Measurements from ENCODE around the gene GNB1. TPM values are rescaled to one million over a fixed set of nuclear protein-coding genes. Genes with fewer than 3 reads are reported as not detected.

Gene GNB1
- polyA plus RNA-seq, 3 donors: 41.9 to 357 (median 111) TPM

- H3K27ac ChIP-seq (ENCODE audit: low read depth in 1 of 2, low read length in 2 of 2): peak overlapping the region in 1 of 2 donors; percentile 68
- Mint-ChIP-seq H3K27ac (peak overlapping the region; percentile 40 to 82 (median 60)), H3K36me3 (peaks cover 23 to 40% of the 10 kb centered on the region in 2 donors), H3K9me3 (no peaks in the 10 kb centered on the region), H3K27me3 (ENCODE audit: low read depth in 3 of 3) (no peaks in the 10 kb centered on the region), H3K4me3 (no peak overlapping the region), H3K4me1 (peaks cover 61% of the 10 kb centered on the region)
- H3K9ac ChIP-seq (ENCODE audit: insufficient read depth, low read length, poor library complexity, severe bottlenecking): no peak overlapping the region
- H3K4me1 ChIP-seq (ENCODE audit: control insufficient read depth in 1 of 2, insufficient read depth in 2 of 2, low read length in 2 of 2): peaks cover 25 to 40% of the 10 kb centered on the region in 2 donors
- WGBS (ENCODE audit: insufficient coverage): 100% methylated on average over 1 of the region's 2 CpGs
- peaks cover 100% of the 10 kb centered on the region for H3K79me2 ChIP-seq (ENCODE audit: insufficient read depth, low read length)
- DNase-seq: no peak
- H3K9me3 ChIP-seq (replicated peaks in 1 of 2; ENCODE audit: control insufficient read depth in 1 of 2, insufficient read depth in 1 of 2, low read length in 2 of 2): no peaks in the 10 kb centered on the region
- H3K4me3 ChIP-seq (replicated peaks in 1 of 3; ENCODE audit: low read depth in 2 of 3, low read length in 3 of 3): no peak overlapping the region
- intact Hi-C loops (cut with micrococcal nuclease): no loop called here
- peaks cover 100% of the 10 kb centered on the region for H4K20me1 ChIP-seq (ENCODE audit: insufficient read depth, low read length)
- no peak for TF ChIP-seq CTCF (IDR thresholded peaks at IDR 0.05)
- H2AFZ ChIP-seq (ENCODE audit: insufficient read depth, low read depth, low read length, poor library complexity, severe bottlenecking): no peak overlapping the region
- H3K36me3 ChIP-seq (replicated peaks in 1 of 2; ENCODE audit: control insufficient read depth in 1 of 2, insufficient read depth in 2 of 2, low read length in 2 of 2): peaks cover 12 to 46% of the 10 kb centered on the region in 2 donors
- H3K4me2 ChIP-seq (replicated peaks; ENCODE audit: extremely low read depth, low read length, poor library complexity, severe bottlenecking): no peak overlapping the region
- H3K27me3 ChIP-seq (ENCODE audit: control insufficient read depth in 2 of 2, insufficient read depth in 2 of 2, low read length in 2 of 2): no peaks in the 10 kb centered on the region
Observed at GRCh38 chr1:1873186-1873585, 17.7 kb downstream of the GNB1 start.

GRCh38 chr1:1872329-1872994 lies 18.4 kb downstream of the GNB1 start:
- Histone ChIP-seq H3K9me3 (replicated peaks in 1 of 2; ENCODE audit: control insufficient read depth in 1 of 2, insufficient read depth in 1 of 2, low read length in 2 of 2) (no peaks in the 10 kb centered on the region), H3K4me3 (replicated peaks in 1 of 3; ENCODE audit: low read depth in 2 of 3, low read length in 3 of 3) (no peak overlapping the region), H3K27ac (ENCODE audit: low read depth in 1 of 2, low read length in 2 of 2) (peak overlapping the region in 1 of 2 donors; percentile 68), H3K4me1 (ENCODE audit: control insufficient read depth in 1 of 2, insufficient read depth in 2 of 2, low read length in 2 of 2) (peaks cover 25 to 40% of the 10 kb centered on the region in 2 donors), H3K9ac (ENCODE audit: insufficient read depth, low read length, poor library complexity, severe bottlenecking) (no peak overlapping the region), H3K36me3 (replicated peaks in 1 of 2; ENCODE audit: control insufficient read depth in 1 of 2, insufficient read depth in 2 of 2, low read length in 2 of 2) (peaks cover 12 to 41% of the 10 kb centered on the region in 2 donors), H4K20me1 (ENCODE audit: insufficient read depth, low read length) (peaks cover 100% of the 10 kb centered on the region), H3K79me2 (ENCODE audit: insufficient read depth, low read length) (peaks cover 100% of the 10 kb centered on the region), H3K27me3 (ENCODE audit: control insufficient read depth in 2 of 2, insufficient read depth in 2 of 2, low read length in 2 of 2) (no peaks in the 10 kb centered on the region), H2AFZ (ENCODE audit: insufficient read depth, low read depth, low read length, poor library complexity, severe bottlenecking) (no peak overlapping the region), H3K4me2 (replicated peaks; ENCODE audit: extremely low read depth, low read length, poor library complexity, severe bottlenecking) (no peak overlapping the region)
- DNase-seq: no peak
- TF ChIP-seq CTCF (IDR thresholded peaks at IDR 0.05): no peak
- intact Hi-C loops (cut with micrococcal nuclease): no loop called here
- H3K4me3 Mint-ChIP-seq: no peak overlapping the region
- H3K27ac Mint-ChIP-seq: peak overlapping the region in 6 of 7 donors; percentile 13 to 80 (median 54)
- no peaks in the 10 kb centered on the region for H3K27me3 Mint-ChIP-seq (ENCODE audit: low read depth in 3 of 3)
- 92% methylated on average over 9 of the region's 11 CpGs for WGBS (ENCODE audit: insufficient coverage)
- peaks cover 56% of the 10 kb centered on the region for H3K4me1 Mint-ChIP-seq
- no peaks in the 10 kb centered on the region for H3K9me3 Mint-ChIP-seq
- H3K36me3 Mint-ChIP-seq: peaks cover 23 to 40% of the 10 kb centered on the region in 2 donors
